DND-41 (cell line): ENCODE results near the gene SLC9C2.

Source experiments
- EZH2 ChIP-seq: IDR thresholded peaks from 3 replicates; pipeline ENCODE4 v1.6.1; 2012; ENCODE audit warnings: borderline replicate concordance, low read depth, mild to moderate bottlenecking, moderate library complexity, low read length, inconsistent platforms; ENCODE audit not compliant: severe bottlenecking
- TF ChIP-seq, protein P1 (sequence below): IDR thresholded peaks from 2 replicates; pipeline ENCODE4 v1.5.1; 2012; ENCODE audit warnings: borderline replicate concordance, low read length, moderate library complexity, mild to moderate bottlenecking; ENCODE audit not compliant: poor library complexity, severe bottlenecking; ENCODE audit errors: extremely low read depth

GRCh38 chr1:173580071-173580470 is 22.8 kb downstream of the SLC9C2 start:
- TF ChIP-seq, protein P1, sequence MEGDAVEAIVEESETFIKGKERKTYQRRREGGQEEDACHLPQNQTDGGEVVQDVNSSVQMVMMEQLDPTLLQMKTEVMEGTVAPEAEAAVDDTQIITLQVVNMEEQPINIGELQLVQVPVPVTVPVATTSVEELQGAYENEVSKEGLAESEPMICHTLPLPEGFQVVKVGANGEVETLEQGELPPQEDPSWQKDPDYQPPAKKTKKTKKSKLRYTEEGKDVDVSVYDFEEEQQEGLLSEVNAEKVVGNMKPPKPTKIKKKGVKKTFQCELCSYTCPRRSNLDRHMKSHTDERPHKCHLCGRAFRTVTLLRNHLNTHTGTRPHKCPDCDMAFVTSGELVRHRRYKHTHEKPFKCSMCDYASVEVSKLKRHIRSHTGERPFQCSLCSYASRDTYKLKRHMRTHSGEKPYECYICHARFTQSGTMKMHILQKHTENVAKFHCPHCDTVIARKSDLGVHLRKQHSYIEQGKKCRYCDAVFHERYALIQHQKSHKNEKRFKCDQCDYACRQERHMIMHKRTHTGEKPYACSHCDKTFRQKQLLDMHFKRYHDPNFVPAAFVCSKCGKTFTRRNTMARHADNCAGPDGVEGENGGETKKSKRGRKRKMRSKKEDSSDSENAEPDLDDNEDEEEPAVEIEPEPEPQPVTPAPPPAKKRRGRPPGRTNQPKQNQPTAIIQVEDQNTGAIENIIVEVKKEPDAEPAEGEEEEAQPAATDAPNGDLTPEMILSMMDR, result no peak
- TF ChIP-seq EZH2, result no peak
